GM12874 (cell line): ENCODE results near the gene ANKRD2.

Source experiments
- TF ChIP-seq, protein P1 (sequence below): IDR thresholded peaks from 2 replicates; pipeline ENCODE4 v1.5.1; 2011; ENCODE audit warnings: low read depth, mild to moderate bottlenecking, control low read depth, low read length, moderate library complexity; ENCODE audit not compliant: insufficient read depth

The ANKRD2 gene, protein sequence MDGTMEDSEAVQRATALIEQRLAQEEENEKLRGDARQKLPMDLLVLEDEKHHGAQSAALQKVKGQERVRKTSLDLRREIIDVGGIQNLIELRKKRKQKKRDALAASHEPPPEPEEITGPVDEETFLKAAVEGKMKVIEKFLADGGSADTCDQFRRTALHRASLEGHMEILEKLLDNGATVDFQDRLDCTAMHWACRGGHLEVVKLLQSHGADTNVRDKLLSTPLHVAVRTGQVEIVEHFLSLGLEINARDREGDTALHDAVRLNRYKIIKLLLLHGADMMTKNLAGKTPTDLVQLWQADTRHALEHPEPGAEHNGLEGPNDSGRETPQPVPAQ

DNA sequence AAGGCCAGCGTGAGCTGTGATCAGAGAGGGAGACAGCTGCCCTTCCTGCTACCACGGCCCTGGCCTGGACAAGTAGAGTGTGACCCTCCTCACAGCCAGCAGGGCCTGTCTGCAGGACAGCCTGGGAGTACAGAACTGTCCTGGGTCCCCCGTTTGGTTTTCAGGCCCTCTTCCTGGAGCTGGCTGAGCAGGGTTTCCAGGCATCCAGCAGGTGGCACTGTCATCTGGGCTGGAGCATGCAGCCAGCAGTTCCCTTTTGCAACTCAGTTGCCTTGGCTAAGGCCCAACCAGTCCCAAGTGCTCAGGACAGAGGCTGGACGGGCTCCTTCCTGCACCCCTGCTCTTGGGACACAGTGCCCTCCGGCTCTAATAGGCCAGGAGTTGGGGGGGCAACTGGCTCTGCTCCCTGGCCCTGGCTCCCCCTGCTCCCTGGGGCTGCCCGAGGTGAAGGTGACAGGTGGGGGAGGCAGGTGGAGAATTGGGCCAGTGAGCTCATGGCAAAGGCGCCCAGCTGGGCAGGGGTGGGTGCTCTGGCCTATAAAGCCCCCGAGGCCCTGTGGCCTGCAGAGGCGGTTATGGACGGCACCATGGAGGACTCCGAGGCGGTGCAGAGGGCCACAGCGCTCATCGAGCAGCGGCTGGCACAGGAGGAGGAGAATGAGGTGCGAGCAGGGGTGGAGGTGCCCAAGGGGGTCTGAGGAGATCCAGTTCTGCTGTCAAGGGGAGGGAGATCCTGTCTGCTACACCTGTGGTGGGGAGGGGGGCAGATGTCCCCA lies at the start of gene ANKRD2:
Gene ANKRD2 (plus strand): TSS at position 566 of the 776 bp plus-strand sequence. CDS start 10 bp downstream, at position 576.
- TF ChIP-seq, protein P1, sequence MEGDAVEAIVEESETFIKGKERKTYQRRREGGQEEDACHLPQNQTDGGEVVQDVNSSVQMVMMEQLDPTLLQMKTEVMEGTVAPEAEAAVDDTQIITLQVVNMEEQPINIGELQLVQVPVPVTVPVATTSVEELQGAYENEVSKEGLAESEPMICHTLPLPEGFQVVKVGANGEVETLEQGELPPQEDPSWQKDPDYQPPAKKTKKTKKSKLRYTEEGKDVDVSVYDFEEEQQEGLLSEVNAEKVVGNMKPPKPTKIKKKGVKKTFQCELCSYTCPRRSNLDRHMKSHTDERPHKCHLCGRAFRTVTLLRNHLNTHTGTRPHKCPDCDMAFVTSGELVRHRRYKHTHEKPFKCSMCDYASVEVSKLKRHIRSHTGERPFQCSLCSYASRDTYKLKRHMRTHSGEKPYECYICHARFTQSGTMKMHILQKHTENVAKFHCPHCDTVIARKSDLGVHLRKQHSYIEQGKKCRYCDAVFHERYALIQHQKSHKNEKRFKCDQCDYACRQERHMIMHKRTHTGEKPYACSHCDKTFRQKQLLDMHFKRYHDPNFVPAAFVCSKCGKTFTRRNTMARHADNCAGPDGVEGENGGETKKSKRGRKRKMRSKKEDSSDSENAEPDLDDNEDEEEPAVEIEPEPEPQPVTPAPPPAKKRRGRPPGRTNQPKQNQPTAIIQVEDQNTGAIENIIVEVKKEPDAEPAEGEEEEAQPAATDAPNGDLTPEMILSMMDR, result peak; percentile 95

DNA sequence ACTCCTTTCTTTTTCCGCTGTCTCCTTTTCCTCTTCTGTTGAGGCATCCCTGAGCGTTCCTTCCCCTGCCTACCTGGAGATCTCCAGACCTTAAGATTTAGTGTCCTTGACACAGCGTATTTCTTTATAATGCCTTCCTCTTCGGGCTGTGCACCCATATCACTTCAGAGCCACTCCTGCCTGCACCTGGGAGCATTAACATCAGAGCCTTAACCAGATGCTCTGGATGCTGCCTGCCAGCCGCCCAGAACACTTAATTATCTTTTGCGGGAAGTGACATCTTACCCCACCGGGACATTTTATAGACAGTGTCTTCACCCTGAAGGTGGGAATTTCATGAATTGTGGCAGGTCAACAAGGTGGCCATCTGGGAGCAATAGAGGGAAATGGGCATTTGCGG lies 49.6 kb upstream of the ANKRD2 start:
- TF ChIP-seq, protein P1, result no peak

DNA sequence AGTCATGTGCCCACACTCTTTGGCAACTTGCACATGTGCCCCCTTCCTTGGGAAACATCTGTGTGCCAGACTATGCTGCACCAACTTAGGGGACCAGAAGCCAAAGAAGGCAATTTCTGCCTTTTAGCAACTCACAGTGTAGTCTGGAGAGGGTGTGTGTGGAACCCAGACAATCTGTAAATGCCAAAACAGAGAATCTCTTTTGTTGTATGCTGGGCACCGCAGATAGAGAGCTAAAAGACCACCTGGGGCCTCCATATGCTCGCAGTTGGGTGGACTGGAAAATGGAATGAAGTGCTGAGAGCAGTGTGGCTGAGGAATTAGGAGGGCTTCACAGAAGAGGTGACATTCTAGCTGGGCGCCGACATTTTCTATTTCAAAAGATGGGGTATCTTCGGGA lies 47.5 kb upstream of the ANKRD2 start:
- TF ChIP-seq, protein P1, result no peak

DNA sequence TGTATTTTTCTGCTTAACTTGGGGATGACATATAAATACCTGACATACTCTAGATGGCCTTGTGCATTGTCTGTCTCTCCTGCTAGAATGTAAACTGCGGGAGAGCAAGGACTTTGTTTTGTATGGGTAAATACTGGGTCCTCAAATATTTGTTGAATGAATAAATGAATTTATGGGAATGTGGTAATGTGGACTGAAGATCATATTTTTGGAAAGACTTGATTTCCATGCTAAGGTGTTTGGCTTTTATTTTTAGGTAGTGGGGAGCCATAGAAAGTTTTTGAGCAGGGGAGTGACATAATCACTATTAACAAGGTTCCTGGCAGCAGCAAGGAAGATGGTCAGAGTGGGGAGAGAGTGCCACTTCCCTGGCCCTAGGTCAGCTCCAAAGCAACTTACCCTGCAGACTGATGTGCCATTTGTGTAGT lies 46.9 kb upstream of the ANKRD2 start:
- TF ChIP-seq, protein P1, result no peak

DNA sequence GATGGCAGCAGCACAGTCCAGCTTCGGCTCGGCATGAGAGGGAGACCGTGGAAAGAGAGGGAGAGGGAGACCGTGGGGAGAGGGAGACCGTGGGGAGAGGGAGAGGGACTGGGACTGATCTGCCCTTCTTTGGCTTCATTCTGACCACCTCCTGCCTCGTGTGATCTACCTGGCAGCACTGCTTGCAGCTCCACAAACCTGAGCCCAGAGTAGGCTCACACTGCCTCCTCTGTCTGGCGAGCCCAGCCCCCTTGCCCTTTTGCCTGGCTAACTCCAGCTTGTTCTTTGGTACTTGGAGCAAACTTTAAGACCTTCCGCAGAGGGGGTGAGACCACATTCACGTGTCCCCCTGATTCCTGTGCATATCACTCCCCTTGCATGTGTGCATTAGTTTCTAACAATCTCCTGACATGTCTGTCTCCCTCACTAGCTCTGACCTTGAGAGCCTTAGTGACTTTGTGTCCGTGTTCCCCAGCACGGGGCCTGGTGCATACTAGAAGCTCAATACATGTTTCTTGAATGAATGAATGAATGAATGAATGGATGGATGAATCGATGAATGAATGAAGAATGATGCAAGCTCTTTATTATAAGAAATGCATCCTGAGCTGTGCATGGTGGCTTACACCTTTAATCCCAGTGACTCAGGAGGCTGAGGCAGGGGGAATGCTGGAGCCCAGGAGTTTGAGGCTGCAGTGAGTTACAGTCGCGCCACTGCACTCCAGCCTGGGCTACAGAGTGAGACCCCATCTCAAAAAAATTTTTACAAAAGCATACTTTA lies 42.7 kb upstream of the ANKRD2 start:
- TF ChIP-seq, protein P1, result no peak

DNA sequence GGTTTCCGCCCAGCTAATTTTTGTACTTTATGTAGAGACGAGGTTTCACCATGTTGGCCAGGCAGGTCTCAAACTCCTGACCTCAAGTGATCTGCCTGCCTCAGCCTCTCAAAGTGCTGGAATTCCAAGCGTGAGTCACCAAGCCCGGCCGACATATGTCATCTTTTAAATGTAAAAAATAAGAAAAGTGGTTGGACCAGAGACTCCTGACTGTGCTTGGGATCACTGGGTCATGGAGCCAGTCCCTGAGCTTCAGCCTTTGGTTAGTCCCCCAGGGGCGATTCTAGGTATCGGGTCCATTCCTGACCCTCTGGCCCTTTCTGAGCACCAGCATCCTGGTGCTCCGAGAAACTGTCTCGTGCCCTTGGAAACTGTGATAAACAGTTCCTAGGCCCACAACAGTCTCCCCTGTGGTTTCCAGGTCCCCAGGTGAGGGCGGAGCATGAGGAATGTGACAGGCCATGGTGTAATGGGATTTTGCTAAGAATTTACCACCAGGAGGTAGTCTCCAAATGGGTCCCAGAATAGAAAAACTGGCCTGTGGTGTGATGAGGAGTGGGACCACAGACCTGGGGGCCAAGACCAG lies 41.1 kb upstream of the ANKRD2 start:
- TF ChIP-seq, protein P1, result no peak
